Gastroesophageal sphincter (tissue), 3 donors: ENCODE measurements around the gene KLHL8.

ENCODE experiments used
- CTCF ChIP-seq, 4 experiments: fragments of 200-600 bp in 2 of 4; fragments of 450-650 bp in 2 of 4; sonication (generic) in 1 of 4; IDR thresholded peaks; one replicate each; pipeline ENCODE4 v1.5.1; 2017 to 2019; ENCODE audit warnings: antibody characterized with exemption in 4 of 4, mild to moderate bottlenecking in 2 of 4, moderate library complexity in 2 of 4
- EP300 ChIP-seq: sonication (generic); formaldehyde crosslinking; IDR thresholded peaks from one replicate; pipeline ENCODE4 v1.6.1; 2017; ENCODE audit warnings: antibody characterized with exemption, mild to moderate bottlenecking
- POLR2A ChIP-seq, 2 donors: fragments of 450-650 bp; IDR thresholded peaks; one replicate each; pipeline ENCODE4 v1.6.1; 2017; ENCODE audit warnings: antibody characterized with exemption in 2 of 2, mild to moderate bottlenecking in 2 of 2, moderate library complexity in 1 of 2

- TF ChIP-seq CTCF (IDR thresholded peaks at IDR 0.05), result no peak
- no peak for TF ChIP-seq EP300
- TF ChIP-seq POLR2A (IDR thresholded peaks at IDR 0.05), result no peak
These were observed 16.4 kb upstream of the KLHL8 start for GRCh38 chr4:87236861-87237260.
